ENCODE measurements around the gene HMCN2.

HMCN2 gene

GRCh38 chr9:130333041-130333711, 67.6 kb downstream of the HMCN2 start:
- no peak overlapping the region for H3K4me3 ChIP-seq (replicated peaks; ENCODE audit: low read depth, low read length)

GRCh38 chr9:130333712-130334062, 68.1 kb downstream of the HMCN2 start:
- no peak overlapping the region for H3K4me3 ChIP-seq (replicated peaks; ENCODE audit: low read depth, low read length)
- no peak for DNase-seq (ENCODE audit: extremely low read depth, low read depth)
- no peak for TF ChIP-seq CTCF (IDR thresholded peaks at IDR 0.05; ENCODE audit: low read depth, low read length, missing control alignments)

More at GRCh38 chr9:130333041-130333711, 67.6 kb downstream of the HMCN2 start:
- TF ChIP-seq CTCF (IDR thresholded peaks at IDR 0.05; ENCODE audit: low read depth, low read length, missing control alignments): no peak
- DNase-seq (ENCODE audit: extremely low read depth, low read depth): peak; percentile 61

GRCh38 chr9:130334915-130335314, 69.4 kb downstream of the HMCN2 start:
- no peak overlapping the region for H3K4me3 ChIP-seq (replicated peaks; ENCODE audit: low read depth, low read length)
- no peak for TF ChIP-seq CTCF (IDR thresholded peaks at IDR 0.05; ENCODE audit: low read depth, low read length, missing control alignments)
- DNase-seq (ENCODE audit: extremely low read depth, low read depth): no peak

- DNase-seq (ENCODE audit: extremely low read depth, low read depth): no peak
- H3K4me3 ChIP-seq (replicated peaks; ENCODE audit: low read depth, low read length): no peak overlapping the region
- no peak for TF ChIP-seq CTCF (IDR thresholded peaks at IDR 0.05; ENCODE audit: low read depth, low read length, missing control alignments)
These were observed 70.6 kb downstream of the HMCN2 start for GRCh38 chr9:130336027-130336610.

GRCh38 chr9:130336885-130337284, 71.3 kb downstream of the HMCN2 start:
- no peak for DNase-seq (ENCODE audit: extremely low read depth, low read depth)
- no peak for TF ChIP-seq CTCF (IDR thresholded peaks at IDR 0.05; ENCODE audit: low read depth, low read length, missing control alignments)
- no peak overlapping the region for H3K4me3 ChIP-seq (replicated peaks; ENCODE audit: low read depth, low read length)

- no peak overlapping the region for H3K4me3 ChIP-seq (replicated peaks; ENCODE audit: low read depth, low read length)
- no peak for DNase-seq (ENCODE audit: extremely low read depth, low read depth)
- no peak for TF ChIP-seq CTCF (IDR thresholded peaks at IDR 0.05; ENCODE audit: low read depth, low read length, missing control alignments)
These were observed 71.8 kb downstream of the HMCN2 start for GRCh38 chr9:130337318-130337717.

Measured in HFF-Myc (cell line).